Thyroid gland (tissue), 4 donors: ENCODE results near the gene PKD1. TPM values are rescaled to one million over a fixed set of nuclear protein-coding genes. Genes with fewer than 3 reads are reported as not detected.
A peak's percentile ranks its signal among the peaks of the same experiment; 100 is the strongest.

ENCODE experiments used
- DNase-seq, 2 donors: peaks; one replicate each; pipeline ENCODE4 v3.0.0-alpha.2; 2019
- H3K27ac ChIP-seq, 3 donors: fragments of 200-600 bp; sonication (generic); 1 replicate in 2 of 3; 2 replicates in 1 of 3; pipeline ENCODE4 v1.5.1; 2016 to 2019; ENCODE audit warnings: mild to moderate bottlenecking in 1 of 3, moderate library complexity in 1 of 3
- H3K27me3 ChIP-seq: fragments of 200-600 bp; sonication (generic); one replicate; pipeline ENCODE4 v1.5.1; 2019
- H3K36me3 ChIP-seq, 2 donors: fragments of 200-600 bp; sonication (generic); one replicate each; pipeline ENCODE4 v1.5.1; 2016 to 2019
- H3K4me1 ChIP-seq, 2 donors: fragments of 200-600 bp; sonication (generic); one replicate each; pipeline ENCODE4 v1.5.1; 2017 to 2019
- H3K4me3 ChIP-seq, 3 donors: fragments of 200-600 bp; sonication (generic); replicated peaks in 1 of 3; 1 replicate in 2 of 3; 2 replicates in 1 of 3; pipeline ENCODE4 v1.5.1; 2016; ENCODE audit warnings: mild to moderate bottlenecking in 1 of 3
- H3K9me3 ChIP-seq: fragments of 200-600 bp; sonication (generic); one replicate; pipeline ENCODE4 v1.5.1; 2017
- CTCF ChIP-seq, 6 experiments: fragments of 200-600 bp in 3 of 6; fragments of 450-650 bp in 3 of 6; sonication (generic) in 3 of 6; IDR thresholded peaks; one replicate each; pipeline ENCODE4 v1.5.1; 2016 to 2019; ENCODE audit warnings: antibody characterized with exemption in 6 of 6, mild to moderate bottlenecking in 2 of 6, inconsistent platforms in 1 of 6, moderate library complexity in 1 of 6
- POLR2A ChIP-seq, 2 donors: fragments of 450-650 bp; IDR thresholded peaks; one replicate each; pipeline ENCODE4 v1.6.1; 2017; ENCODE audit warnings: antibody characterized with exemption in 2 of 2, mild to moderate bottlenecking in 2 of 2, moderate library complexity in 1 of 2
- WGBS, 2 donors: methylation state at CpG; one replicate each; pipeline ENCODE4 v1.1.5; 2017; 5-methylcytosine and 5-hydroxymethylcytosine counted together
- intact Hi-C: fragments of 100-400 bp; cut with DNase I; formaldehyde crosslinking; loops from one replicate; pipeline ENCODE4 v1.15.1; 2023
- total RNA-seq, 4 donors: library from RNA; depleted of rRNA; stranded (reverse); fragments of >200 nt; gene quantifications; one replicate each; pipeline ENCODE4 v1.2.3, GENCODE V29; 2016

The PKD1 gene
- total RNA-seq, 4 donors from 2014 or later = 66.9 to 153 (median 87.7) TPM

DNA sequence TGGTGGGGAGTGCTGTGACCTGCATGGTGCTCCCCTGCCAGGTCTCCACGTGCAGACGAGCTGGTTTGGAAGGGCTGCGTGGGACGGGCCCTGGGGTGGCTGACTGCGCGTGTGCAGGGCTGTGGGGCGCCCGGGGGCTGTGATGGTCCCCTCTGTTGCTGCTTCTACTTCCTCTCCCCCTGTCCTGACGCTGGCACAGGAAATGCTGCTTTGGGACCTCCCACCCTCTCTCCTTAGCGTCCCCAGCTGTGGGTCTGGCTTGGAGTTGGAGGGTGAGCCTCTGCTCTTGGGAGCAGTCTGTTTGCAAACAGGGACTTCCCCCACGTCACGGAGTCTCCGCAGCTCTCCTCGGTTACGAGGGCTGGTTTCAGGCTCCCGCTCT, 52.7 kb downstream of the PKD1 start:
- TF ChIP-seq POLR2A (IDR thresholded peaks at IDR 0.05) = no peak
- TF ChIP-seq CTCF (IDR thresholded peaks at IDR 0.05) = no peak
- Histone ChIP-seq H3K27ac (no peak overlapping the region), H3K36me3 (peaks cover 46 to 68% of the 10 kb centered on the region in 2 donors), H3K9me3 (no peaks in the 10 kb centered on the region), H3K27me3 (no peaks in the 10 kb centered on the region), H3K4me1 (no peaks in the 10 kb centered on the region), H3K4me3 (no peak overlapping the region)
- WGBS, 2 donors = 84 to 92% methylated on average over 10 to 13 of the region's 16 CpGs
- intact Hi-C loops = no loop called here
- no peak for DNase-seq

DNA sequence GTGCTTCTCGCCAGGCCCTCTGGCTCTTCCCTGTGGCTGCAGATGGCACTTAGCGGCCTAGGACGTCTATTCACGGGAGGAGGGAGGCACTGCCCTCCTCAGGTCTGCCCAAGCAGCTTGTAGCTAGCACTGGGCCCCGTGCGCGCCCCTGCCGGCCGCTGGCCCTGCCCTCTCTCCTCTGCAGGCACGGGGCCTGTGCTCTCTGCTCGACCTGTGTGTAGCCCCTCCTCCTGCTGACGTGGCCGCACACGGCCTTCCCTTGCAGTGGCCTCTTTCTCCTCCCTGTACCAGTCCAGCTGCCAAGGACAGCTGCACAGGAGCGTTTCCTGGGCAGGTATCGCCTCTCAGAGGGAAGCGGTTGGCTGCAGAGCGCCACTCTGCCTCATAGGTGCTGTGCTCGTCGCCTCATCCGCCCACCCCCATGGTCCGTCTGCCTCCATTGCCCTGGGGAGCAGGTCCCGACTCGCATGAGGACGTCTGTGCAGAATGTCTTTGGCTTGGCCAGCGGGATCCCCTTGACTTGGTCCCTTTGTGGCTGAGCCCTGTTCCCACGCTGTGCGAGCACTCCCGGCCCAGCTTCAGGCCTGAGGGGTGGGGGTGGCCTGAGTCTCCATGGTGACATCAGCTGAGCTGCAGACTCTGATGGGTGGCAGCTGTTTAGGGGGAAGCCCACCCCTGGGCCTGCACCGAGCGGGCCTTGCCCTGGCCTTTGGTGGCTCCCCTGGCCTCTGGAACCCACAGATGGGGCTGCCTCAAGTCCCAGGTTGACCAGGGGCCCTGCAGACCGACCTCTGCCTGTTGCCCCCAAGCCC, 53.3 kb downstream of the PKD1 start:
- TF ChIP-seq POLR2A (IDR thresholded peaks at IDR 0.05) (no peak), CTCF (IDR thresholded peaks at IDR 0.05) (no peak)
- Histone ChIP-seq H3K36me3 (peaks cover 48 to 69% of the 10 kb centered on the region in 2 donors), H3K9me3 (no peaks in the 10 kb centered on the region), H3K4me3 (no peak overlapping the region), H3K27ac (no peak overlapping the region), H3K4me1 (no peaks in the 10 kb centered on the region), H3K27me3 (no peaks in the 10 kb centered on the region)
- WGBS, 2 donors = 84 to 91% methylated on average over 13 to 22 of the region's 32 CpGs
- DNase-seq = peak in 1 of 2 donors; percentile 40
- intact Hi-C loops = no loop called here

DNA sequence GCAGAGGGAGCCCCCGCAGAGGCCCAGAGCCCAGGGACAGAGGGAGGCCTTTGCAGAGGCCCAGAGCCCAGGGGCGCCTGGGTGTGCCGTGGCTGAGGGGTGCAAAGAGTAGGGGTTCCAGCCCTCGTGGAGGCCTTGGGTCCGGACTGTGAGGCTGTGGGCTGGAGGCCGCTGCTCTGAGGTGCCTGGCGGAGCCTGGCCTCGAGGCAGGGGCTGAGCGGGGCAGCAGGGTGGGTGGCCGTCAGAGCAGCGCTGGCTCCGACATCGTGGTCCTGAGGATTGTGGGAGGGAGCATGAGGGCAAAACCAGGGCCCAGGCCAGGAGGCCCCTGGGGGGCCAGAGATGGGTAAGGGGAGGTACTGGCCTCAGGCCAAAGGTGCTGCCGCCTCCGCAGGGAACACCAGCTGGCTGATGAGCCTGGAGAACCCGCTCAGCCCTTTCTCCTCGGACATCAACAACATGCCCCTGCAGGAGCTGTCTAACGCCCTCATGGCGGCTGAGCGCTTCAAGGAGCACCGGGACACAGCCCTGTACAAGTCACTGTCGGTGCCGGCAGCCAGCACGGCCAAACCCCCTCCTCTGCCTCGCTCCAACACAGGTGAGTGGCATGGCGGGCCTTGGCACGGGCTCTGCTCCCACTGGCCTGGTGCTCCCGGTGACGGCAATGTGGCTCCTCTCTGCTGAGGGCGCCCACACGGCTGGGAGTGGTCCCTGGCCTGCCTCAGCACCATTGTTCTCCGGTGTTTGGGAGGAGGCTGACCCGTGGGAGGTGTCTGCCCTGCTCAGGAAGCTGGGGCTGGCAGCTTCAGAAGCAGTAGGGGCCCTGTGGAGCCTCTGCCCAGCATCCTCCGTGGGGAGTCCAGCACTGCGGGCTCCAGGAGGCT, 54.3 kb downstream of the PKD1 start:
- no peak for TF ChIP-seq CTCF (IDR thresholded peaks at IDR 0.05)
- TF ChIP-seq POLR2A (IDR thresholded peaks at IDR 0.05) = no peak
- DNase-seq = no peak
- Histone ChIP-seq H3K4me3 (no peak overlapping the region), H3K27ac (no peak overlapping the region), H3K4me1 (no peaks in the 10 kb centered on the region), H3K9me3 (no peaks in the 10 kb centered on the region), H3K27me3 (no peaks in the 10 kb centered on the region), H3K36me3 (peaks cover 50 to 67% of the 10 kb centered on the region in 2 donors)
- 91 to 92% methylated on average over 22 to 33 of the region's 35 CpGs for WGBS, 2 donors
- intact Hi-C loops = no loop called here

DNA sequence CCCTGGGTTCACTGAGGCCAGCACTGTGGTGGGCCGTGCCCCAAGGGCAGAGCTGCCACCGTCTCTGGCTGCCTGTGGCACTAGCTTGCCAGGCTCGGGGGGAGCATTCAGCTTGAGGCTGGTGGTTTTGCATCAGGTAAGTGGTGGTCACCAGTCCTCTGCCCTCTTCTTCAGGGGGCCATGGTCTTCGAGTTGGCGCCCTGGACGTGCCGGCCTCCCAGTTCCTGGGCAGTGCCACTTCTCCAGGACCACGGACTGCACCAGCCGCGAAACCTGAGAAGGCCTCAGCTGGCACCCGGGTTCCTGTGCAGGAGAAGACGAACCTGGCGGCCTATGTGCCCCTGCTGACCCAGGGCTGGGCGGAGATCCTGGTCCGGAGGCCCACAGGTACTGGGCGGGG, 55.7 kb downstream of the PKD1 start:
- 90 to 93% methylated on average over 8 to 9 of the region's 16 CpGs for WGBS, 2 donors
- DNase-seq = no peak
- Histone ChIP-seq H3K4me1 (no peaks in the 10 kb centered on the region), H3K27ac (no peak overlapping the region), H3K9me3 (no peaks in the 10 kb centered on the region), H3K27me3 (no peaks in the 10 kb centered on the region), H3K36me3 (peaks cover 48 to 71% of the 10 kb centered on the region in 2 donors), H3K4me3 (no peak overlapping the region)
- intact Hi-C loops = no loop called here
- TF ChIP-seq CTCF (IDR thresholded peaks at IDR 0.05) = no peak
- no peak for TF ChIP-seq POLR2A (IDR thresholded peaks at IDR 0.05)
